GM23338 (cell line): ENCODE results near the gene BMPER.

Experiments used
- CREB1 ChIP-seq: fragments of 250-450 bp; sonication (Bioruptor Pico); IDR thresholded peaks from 2 replicates; pipeline ENCODE4 v1.5.0; 2020; ENCODE audit warnings: low read depth, mild to moderate bottlenecking, moderate library complexity
- CTCF ChIP-seq, 2 experiments: fragments of 200-600 bp in 1 of 2; sonication (generic) in 1 of 2; conservative IDR thresholded peaks; 2 replicates each; pipeline versions ENCODE4 v1.5.1 to v1.6.1; 2016 to 2017; ENCODE audit warnings: antibody characterized with exemption in 2 of 2, low read depth in 2 of 2, mild to moderate bottlenecking in 2 of 2, moderate library complexity in 1 of 2
- EZH2phosphoT487 ChIP-seq: fragments of 200-600 bp; sonication (generic); IDR thresholded peaks from one replicate; pipeline ENCODE4 v1.8.1; 2018; ENCODE audit warnings: antibody characterized with exemption; ENCODE audit not compliant: unreplicated experiment
- JUNB ChIP-seq: IDR thresholded peaks from one replicate; pipeline ENCODE4 v1.6.1; 2016; ENCODE audit warnings: antibody characterized with exemption; ENCODE audit not compliant: unreplicated experiment
- REST ChIP-seq: IDR thresholded peaks from one replicate; pipeline ENCODE4 v1.6.1; 2018; ENCODE audit warnings: antibody characterized with exemption; ENCODE audit not compliant: unreplicated experiment
- ZNF114 ChIP-seq: fragments of 250-450 bp; sonication (Bioruptor Pico); IDR thresholded peaks from 2 replicates; pipeline ENCODE4 v1.5.0; 2020; ENCODE audit warnings: mild to moderate bottlenecking, moderate library complexity

- TF ChIP-seq JUNB, result no peak
- TF ChIP-seq CTCF (conservative IDR thresholded peaks at IDR 0.05; ENCODE audit: low read depth in 2 of 2), result no peak
- no peak for TF ChIP-seq EZH2phosphoT487
- no peak for TF ChIP-seq CREB1
- TF ChIP-seq REST, result no peak
- TF ChIP-seq ZNF114, result no peak
These were observed 31.2 kb downstream of the BMPER start for GRCh38 chr7:33936503-33936902.
